GM12872 (cell line): ENCODE results near the gene R3HCC1L.

Experiments used
- TF ChIP-seq, protein P1 (sequence below): IDR thresholded peaks from 3 replicates; pipeline ENCODE4 v1.5.1; 2011; ENCODE audit warnings: low read depth, mild to moderate bottlenecking, low read length, moderate library complexity; ENCODE audit not compliant: insufficient read depth

R3HCC1L gene

DNA sequence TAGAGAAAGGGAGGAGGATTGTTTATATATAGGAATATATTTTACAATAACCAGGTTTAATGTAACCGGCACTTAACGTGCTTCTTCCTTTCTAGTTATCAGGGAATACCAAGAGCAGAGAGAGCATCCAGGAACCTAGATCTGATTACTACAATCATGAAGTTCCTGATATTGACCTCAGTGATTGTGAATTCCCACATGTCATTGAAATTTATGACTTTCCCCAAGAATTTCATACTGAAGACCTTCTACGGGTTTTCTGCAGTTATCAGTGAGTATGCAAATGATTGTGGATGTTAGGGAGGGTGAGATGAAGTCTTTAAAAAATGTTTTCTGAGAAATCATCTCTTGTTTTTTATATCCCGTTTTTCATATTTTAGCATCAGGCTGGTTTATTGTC is 97.0 kb downstream of the R3HCC1L start:
- TF ChIP-seq, protein P1, sequence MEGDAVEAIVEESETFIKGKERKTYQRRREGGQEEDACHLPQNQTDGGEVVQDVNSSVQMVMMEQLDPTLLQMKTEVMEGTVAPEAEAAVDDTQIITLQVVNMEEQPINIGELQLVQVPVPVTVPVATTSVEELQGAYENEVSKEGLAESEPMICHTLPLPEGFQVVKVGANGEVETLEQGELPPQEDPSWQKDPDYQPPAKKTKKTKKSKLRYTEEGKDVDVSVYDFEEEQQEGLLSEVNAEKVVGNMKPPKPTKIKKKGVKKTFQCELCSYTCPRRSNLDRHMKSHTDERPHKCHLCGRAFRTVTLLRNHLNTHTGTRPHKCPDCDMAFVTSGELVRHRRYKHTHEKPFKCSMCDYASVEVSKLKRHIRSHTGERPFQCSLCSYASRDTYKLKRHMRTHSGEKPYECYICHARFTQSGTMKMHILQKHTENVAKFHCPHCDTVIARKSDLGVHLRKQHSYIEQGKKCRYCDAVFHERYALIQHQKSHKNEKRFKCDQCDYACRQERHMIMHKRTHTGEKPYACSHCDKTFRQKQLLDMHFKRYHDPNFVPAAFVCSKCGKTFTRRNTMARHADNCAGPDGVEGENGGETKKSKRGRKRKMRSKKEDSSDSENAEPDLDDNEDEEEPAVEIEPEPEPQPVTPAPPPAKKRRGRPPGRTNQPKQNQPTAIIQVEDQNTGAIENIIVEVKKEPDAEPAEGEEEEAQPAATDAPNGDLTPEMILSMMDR, result no peak

DNA sequence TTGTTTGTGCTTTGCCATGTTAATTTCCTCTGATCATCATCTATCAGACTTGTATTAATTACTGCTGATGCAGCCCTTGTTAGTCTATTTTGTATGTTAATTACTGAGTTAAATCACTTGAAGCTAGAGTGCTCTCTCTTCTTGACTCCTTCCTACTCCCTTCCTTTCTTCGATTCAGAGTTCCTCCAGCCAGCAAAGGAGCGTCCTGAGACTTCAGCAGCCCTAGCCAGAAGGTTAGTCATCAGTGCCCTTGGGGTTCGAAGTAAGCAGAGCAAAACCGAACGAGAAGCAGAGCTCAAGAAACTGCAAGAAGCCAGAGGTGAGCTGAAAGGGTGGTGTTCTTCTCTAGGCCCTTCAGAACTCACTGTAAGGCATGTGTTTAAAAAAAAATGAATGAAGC is 101.4 kb downstream of the R3HCC1L start:
- TF ChIP-seq, protein P1, result no peak

DNA sequence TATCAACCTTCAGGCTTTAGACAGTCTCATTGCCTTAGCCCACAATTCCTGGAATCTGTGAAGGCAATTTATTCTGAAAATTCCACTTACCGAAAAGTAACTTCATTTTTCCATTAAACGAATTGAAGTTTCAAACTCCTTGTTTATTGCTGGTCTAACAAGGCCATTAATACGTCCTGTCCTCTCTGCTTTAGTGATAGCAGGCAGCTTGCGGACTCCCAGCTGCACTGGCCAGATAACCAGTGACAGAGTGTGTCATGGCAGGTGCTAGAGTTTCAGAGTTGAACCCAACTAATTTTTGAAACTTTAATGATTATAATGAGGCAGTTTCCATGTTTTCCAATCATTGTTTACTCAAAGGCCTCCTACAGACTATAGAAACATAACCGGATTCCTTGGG is 102.4 kb downstream of the R3HCC1L start:
- TF ChIP-seq, protein P1, result no peak

DNA sequence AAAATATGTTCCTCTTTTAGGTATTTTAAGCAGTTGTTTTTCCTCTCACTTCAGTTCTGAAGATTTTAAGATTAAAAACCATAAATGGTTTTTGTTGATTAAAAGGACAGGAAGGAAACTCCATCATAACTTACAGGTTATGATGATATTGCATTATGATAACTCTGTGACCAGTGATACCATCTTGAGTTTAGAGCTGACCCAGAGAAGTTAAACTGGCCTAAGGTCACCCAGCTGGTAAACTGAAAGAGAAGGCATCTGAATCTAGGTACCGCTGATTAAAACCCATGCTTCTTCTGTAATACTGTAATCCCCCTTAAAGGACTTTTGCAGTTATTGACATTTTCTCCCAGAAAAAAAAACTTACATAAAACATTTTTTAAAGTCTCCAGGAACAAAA is 103.9 kb downstream of the R3HCC1L start:
- TF ChIP-seq, protein P1, result no peak

DNA sequence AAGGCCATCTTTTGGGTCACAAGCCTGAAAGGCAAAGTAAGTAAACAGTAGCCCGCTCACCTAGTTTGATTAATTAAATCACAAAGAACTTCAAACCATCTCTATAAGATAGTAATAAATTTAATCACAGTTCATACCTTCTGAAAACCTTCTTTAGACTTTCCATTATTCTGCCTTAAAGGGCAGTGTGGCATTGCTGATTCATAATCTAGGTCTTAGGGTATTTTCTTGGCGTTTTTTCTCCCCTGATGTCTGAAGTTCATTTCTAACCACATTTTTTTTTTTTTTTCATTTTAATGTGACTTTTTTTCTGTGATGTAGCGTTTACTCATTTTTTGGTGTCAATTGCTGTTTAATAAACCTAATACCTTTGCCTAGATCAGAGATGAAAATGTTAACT is 106.1 kb downstream of the R3HCC1L start:
- TF ChIP-seq, protein P1, result no peak

DNA sequence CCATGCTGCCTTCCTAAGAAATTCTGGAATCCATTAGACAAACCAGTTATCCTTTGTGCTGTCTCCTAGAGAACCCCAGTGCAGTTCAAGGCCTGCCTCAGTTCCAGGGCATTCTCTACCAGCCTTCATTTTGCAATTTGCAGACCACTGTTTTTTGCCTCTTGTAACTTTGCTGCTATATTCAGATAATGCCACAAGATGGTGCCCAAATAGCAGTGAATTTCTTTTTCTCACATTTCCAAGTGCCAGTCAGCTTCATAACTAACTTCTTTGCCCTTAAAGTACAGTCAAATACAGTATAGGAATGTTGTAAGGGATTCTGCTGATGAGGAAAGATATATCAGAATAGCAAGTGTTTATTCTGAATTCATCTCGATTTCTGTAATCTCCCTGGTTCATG is 108.4 kb downstream of the R3HCC1L start:
- TF ChIP-seq, protein P1, result 0 out of 3 replicates have a peak, but pooled peaks have one; percentile 24

DNA sequence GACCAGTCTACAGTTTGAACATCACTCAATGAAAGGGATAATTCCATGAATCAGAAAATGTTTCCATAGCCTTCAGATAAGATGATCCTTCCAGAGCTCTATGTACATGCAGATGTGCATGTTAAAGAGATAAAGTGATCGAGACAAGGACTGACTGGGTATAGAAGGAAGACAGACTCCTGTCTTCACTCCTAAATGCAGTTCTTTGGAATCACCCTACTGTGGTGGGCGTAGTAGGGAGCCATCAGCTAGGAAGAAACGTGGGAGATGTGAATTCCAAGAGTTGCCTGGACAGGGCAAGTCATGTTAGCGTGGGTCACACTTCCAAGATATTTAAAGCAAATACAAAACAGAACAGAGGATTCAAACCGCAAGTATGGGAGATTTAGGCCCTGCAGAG is 109.7 kb downstream of the R3HCC1L start:
- TF ChIP-seq, protein P1, result no peak

DNA sequence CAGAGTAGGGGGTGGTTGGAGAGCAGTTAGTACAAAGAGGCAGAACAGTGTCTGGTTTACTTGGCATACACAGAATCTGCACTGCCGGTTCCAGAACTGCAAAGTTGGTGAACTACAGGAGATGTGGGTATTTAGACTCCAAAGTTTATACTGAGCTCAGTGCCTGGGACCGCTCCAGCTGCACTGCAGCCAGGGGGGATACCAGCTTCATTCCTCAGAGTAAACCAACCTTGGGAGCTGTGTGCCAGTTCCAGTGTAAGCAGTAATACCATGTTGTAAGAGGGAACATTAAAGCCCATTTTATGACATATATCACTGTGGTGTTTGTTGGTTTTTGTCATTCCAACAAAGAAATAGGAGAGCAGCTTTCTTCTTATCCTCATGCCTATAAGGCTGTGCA is 110.1 kb downstream of the R3HCC1L start:
- TF ChIP-seq, protein P1, result no peak
